ENCODE data around the gene FGFRL1.

FGFRL1 gene

GRCh38 chr4:1075809-1076699, 64.6 kb downstream of the FGFRL1 start:
- Histone ChIP-seq H3K36me3 (ENCODE audit: control insufficient read depth, insufficient read depth, low read length) (no peaks in the 10 kb centered on the region), H3K9me3 (ENCODE audit: control insufficient read depth, insufficient read depth, low read length) (no peaks in the 10 kb centered on the region), H3K4me1 (ENCODE audit: control insufficient read depth, insufficient read depth, low read length) (no peaks in the 10 kb centered on the region), H3K9ac (ENCODE audit: low read depth, low read length) (no peak overlapping the region), H3K27me3 (ENCODE audit: control insufficient read depth, insufficient read depth, low read length) (no peaks in the 10 kb centered on the region), H3K4me3 (ENCODE audit: low read depth, low read length) (no peak overlapping the region)

Data from iPS-15b (cell line).